GM12878 (cell line): ENCODE results near the gene OGA. TPM values are rescaled to one million over a fixed set of nuclear protein-coding genes. Genes with fewer than 3 reads are reported as not detected.
A peak's percentile ranks its signal among the peaks of the same experiment; 100 is the strongest.

Experiments used
- ATAC-seq: fragments of 200-7000 bp; cut with Tn5 transposase; 3 replicates; pipeline ENCODE4 v1.9.1; 2020; ENCODE audit warnings: mild to moderate bottlenecking, moderate library complexity
- BruUV-seq: library from RNA; stranded (reverse); fragments of 400-500 nt; replicated peaks from 2 replicates; lab custom pipeline; 2021; lab: Mats Ljungman, UMichigan
- CTCF ChIA-PET: fragments of 300-600 bp; sonication (Branson Sonifier 250); formaldehyde crosslinking; extraction: SDS; loops from one replicate; lab custom pipeline; 2021; ENCODE audit warnings: inconsistent platforms; lab: Yijun Ruan, JAX
- POLR2A ChIA-PET: fragments of 350-600 bp; formaldehyde crosslinking; extraction: SDS; loops from one replicate; lab custom pipeline; 2021; ENCODE audit warnings: inconsistent platforms; lab: Charles Lee
- RAD21 ChIA-PET: fragments of 300-600 bp; sonication (Branson Sonifier 250); formaldehyde crosslinking; loops from one replicate; lab custom pipeline; 2023; ENCODE audit warnings: antibody characterized with exemption; ENCODE audit not compliant: unreplicated experiment; lab: Charles Lee
- SMC1A ChIA-PET: fragments of 300-600 bp; sonication (Branson Sonifier 250); formaldehyde crosslinking; loops from one replicate; lab custom pipeline; 2023; ENCODE audit not compliant: unreplicated experiment, uncharacterized antibody; lab: Charles Lee
- DNase-seq: peaks from one replicate; pipeline ENCODE4 v3.0.0-alpha.2; 2011; ENCODE audit warnings: low read depth, low spot score
- FAIRE-seq: peaks from 3 replicates; lab custom pipeline; 2011; peaks lifted over from hg19 to GRCh38; lab: Jason Lieb, UNC
- H2AFZ ChIP-seq: 2 replicates; pipeline ENCODE4 v1.6.0; 2011; ENCODE audit warnings: low read depth, low read length, control low read depth; ENCODE audit not compliant: control insufficient read depth
- H3K27ac ChIP-seq: 2 replicates; pipeline ENCODE4 v1.5.1; 2011; ENCODE audit warnings: control low read depth; ENCODE audit not compliant: control insufficient read depth, insufficient read depth
- H3K27me3 ChIP-seq, 2 experiments: replicated peaks in 1 of 2; 2 replicates each; pipeline versions ENCODE4 v1.6.0 to v1.6.1; 2011; ENCODE audit warnings: low read length in 1 of 2; ENCODE audit not compliant: control insufficient read depth in 2 of 2, insufficient read depth in 2 of 2
- H3K36me3 ChIP-seq, 2 experiments: 2 replicates each; pipeline ENCODE4 v1.5.1; 2011; ENCODE audit warnings: low read length in 1 of 2; ENCODE audit not compliant: control insufficient read depth in 2 of 2, insufficient read depth in 2 of 2
- H3K4me1 ChIP-seq: 2 replicates; pipeline ENCODE4 v1.6.1; 2011; ENCODE audit warnings: mild to moderate bottlenecking, low read length, moderate library complexity, mixed read lengths; ENCODE audit not compliant: control insufficient read depth, insufficient read depth
- H3K4me2 ChIP-seq: 2 replicates; pipeline ENCODE4 v1.6.0; 2011; ENCODE audit warnings: control low read depth; ENCODE audit not compliant: control insufficient read depth, insufficient read depth
- H3K4me3 ChIP-seq: fragments of 200-600 bp; sonication (generic); 2 replicates; pipeline ENCODE4 v1.5.1; 2016
- H3K79me2 ChIP-seq: 2 replicates; pipeline ENCODE4 v1.6.0; 2011; ENCODE audit warnings: low read length; ENCODE audit not compliant: control insufficient read depth, insufficient read depth
- H3K9ac ChIP-seq: 2 replicates; pipeline ENCODE4 v1.8.0; 2011; ENCODE audit warnings: low read length, control low read depth, mixed read lengths; ENCODE audit not compliant: control insufficient read depth, insufficient read depth
- H3K9me3 ChIP-seq: replicated peaks from 3 replicates; pipeline ENCODE4 v1.5.1; 2011; ENCODE audit warnings: mild to moderate bottlenecking, low read length; ENCODE audit not compliant: control insufficient read depth, insufficient read depth
- H4K20me1 ChIP-seq: 2 replicates; pipeline ENCODE4 v1.6.0; 2011; ENCODE audit not compliant: control insufficient read depth, insufficient read depth
- BMI1 ChIP-seq: fragments of 450-650 bp; IDR thresholded peaks from 2 replicates; pipeline ENCODE4 v1.6.1; 2016; ENCODE audit warnings: mild to moderate bottlenecking, moderate library complexity, borderline replicate concordance
- CEBPZ ChIP-seq: fragments of 150-350 bp; IDR thresholded peaks from 2 replicates; pipeline ENCODE4 v1.6.1; 2016; ENCODE audit warnings: low read depth, low read length
- IRF5 ChIP-seq: fragments of 450-650 bp; IDR thresholded peaks from 2 replicates; pipeline ENCODE4 v1.6.1; 2017; ENCODE audit warnings: borderline replicate concordance
- LARP7 ChIP-seq: fragments of 450-650 bp; IDR thresholded peaks from 2 replicates; pipeline ENCODE4 v1.6.1; 2017; ENCODE audit warnings: mild to moderate bottlenecking
- MEF2A ChIP-seq: IDR thresholded peaks from 2 replicates; pipeline ENCODE4 v1.6.1; 2011; ENCODE audit warnings: low read depth, mild to moderate bottlenecking, low read length, moderate library complexity; ENCODE audit not compliant: insufficient read depth
- MEF2B ChIP-seq: fragments of 450-650 bp; IDR thresholded peaks from 2 replicates; pipeline ENCODE4 v1.6.1; 2018; ENCODE audit warnings: mild to moderate bottlenecking, moderate library complexity; ENCODE audit not compliant: partially characterized antibody, poor library complexity, severe bottlenecking
- MTA2 ChIP-seq: fragments of 450-650 bp; IDR thresholded peaks from 2 replicates; pipeline ENCODE4 v1.6.1; 2016; ENCODE audit warnings: low read depth, mild to moderate bottlenecking, moderate library complexity
- POU2F2 ChIP-seq: IDR thresholded peaks from 3 replicates; pipeline ENCODE4 v1.6.1; 2011; ENCODE audit warnings: low read depth, mild to moderate bottlenecking, low read length, borderline replicate concordance
- SIX5 ChIP-seq: IDR thresholded peaks from 2 replicates; pipeline ENCODE4 v1.6.1; 2011; ENCODE audit warnings: mild to moderate bottlenecking, low read depth, low read length, moderate library complexity; ENCODE audit not compliant: severe bottlenecking
- SMAD5 ChIP-seq: IDR thresholded peaks from 2 replicates; pipeline ENCODE4 v1.6.1; 2016; ENCODE audit warnings: antibody characterized with exemption, low read depth
- SP1 ChIP-seq: IDR thresholded peaks from one replicate; pipeline ENCODE4 v1.6.1; 2011; ENCODE audit warnings: low read depth, low read length
- SPI1 ChIP-seq: IDR thresholded peaks from 2 replicates; pipeline ENCODE4 v1.6.1; 2011; ENCODE audit warnings: low read depth, mild to moderate bottlenecking, low read length, moderate library complexity, borderline replicate concordance; ENCODE audit not compliant: insufficient read depth
- TBL1XR1 ChIP-seq: IDR thresholded peaks from 2 replicates; pipeline ENCODE4 v1.6.1; 2012; ENCODE audit warnings: low read depth, low read length, improper control_type of control experiment
- whole genome bisulfite sequencing: methylation state at CpG from one replicate; pipeline ENCODE4 v1.1.6; 2016; ENCODE audit warnings: low lambda C conversion rate; ENCODE audit not compliant: insufficient replicate concordance, insufficient coverage; ENCODE audit errors: missing lambda C conversion rate; 5-methylcytosine and 5-hydroxymethylcytosine counted together
- in situ Hi-C: fragments of 300-500 bp; cut with MboI; formaldehyde crosslinking; loops from 9 replicates; pipeline ENCODE4 v1.14.3; 2018; ENCODE audit warnings: mixed read lengths
- intact Hi-C: fragments of 100-400 bp; cut with micrococcal nuclease; formaldehyde crosslinking; loops from one replicate; pipeline ENCODE4 v1.14.2; 2022; ENCODE audit not compliant: unreplicated experiment
- polyA plus RNA-seq, 11 experiments: library from polyadenylated mRNA; depleted of rRNA in 4 of 11; unstranded in 6 of 11; stranded (reverse) in 5 of 11; fragments of >200 nt; fragmentation: Nextera tagmentation in 4 of 11; fragmentation: Illumina TruSeq in 1 of 11; extraction: Ambion mirVana in 4 of 11; extraction: Trizol in 1 of 11; gene quantifications; 1 replicate in 1 of 11; 2 replicates in 10 of 11; pipeline versions ENCODE4 v1.2.1 to v1.2.3, GENCODE V29; 2011 to 2016; ENCODE audit warnings: inconsistent platforms in 2 of 11, missing spikeins in 2 of 11, low read depth in 1 of 11
- total RNA-seq, 4 experiments: library from RNA; depleted of rRNA in 3 of 4; stranded (reverse); fragments of >200 nt in 3 of 4; fragmentation: Illumina TruSeq in 1 of 4; extraction: Trizol in 1 of 4; gene quantifications; 2 replicates each; pipeline versions ENCODE4 v1.2.1 to v1.2.3, GENCODE V29; 2013 to 2021

OGA gene
- total and polyA plus RNA-seq, 10 of the 15 experiments (the other 5 are each of a cell fraction or from before 2014, with no cell fraction given) = 23.0 to 145 (median 85.2) TPM

GRCh38 chr10:101859530-101859929 is 41.3 kb upstream of the OGA start:
- H3K9ac ChIP-seq = peak overlapping the region; percentile 10; the same call in 1 of the 2 replicates
- peak overlapping the region; percentile 83 for H3K27ac ChIP-seq
- H3K36me3 ChIP-seq = no peaks in the 10 kb centered on the region
- H3K4me3 ChIP-seq = peak overlapping the region; percentile 21; the same call in 1 of the 2 replicates
- TF ChIP-seq CEBPZ = no peak
- TF ChIP-seq SMAD5 = no peak
- peak; percentile 77; the same call in 1 of the 2 replicates for TF ChIP-seq MEF2A
- TF ChIP-seq SP1 = no peak
- peak; percentile 13; the same call in 1 of the 2 replicates for TF ChIP-seq TBL1XR1
- no peak for TF ChIP-seq BMI1
- peak; percentile 61 for TF ChIP-seq MEF2B
- TF ChIP-seq POU2F2 = peak; percentile 74; the same call in 1 of the 3 replicates
- TF ChIP-seq SIX5 = no peak
- TF ChIP-seq MTA2 = no peak
- no peak for TF ChIP-seq SPI1
- TF ChIP-seq IRF5 = no peak
- no peak for TF ChIP-seq LARP7
- no peaks in the 10 kb centered on the region for H4K20me1 ChIP-seq
- intact Hi-C loops (no loop called here), in situ Hi-C loops (no loop called here)
- DNase-seq (no peak), FAIRE-seq (peak; percentile 13), ATAC-seq (peak; percentile 52)
- H3K9me3 ChIP-seq = peaks cover 8% of the 10 kb centered on the region
- no peak overlapping the region for H2AFZ ChIP-seq
- BruUV-seq = no TSS peak
- H3K79me2 ChIP-seq = no peaks in the 10 kb centered on the region
- H3K4me2 ChIP-seq = peak overlapping the region; percentile 88
- POLR2A ChIA-PET = interaction anchor here (0.5 to 1.9 kb wide), 6 partner anchors 10 to 211 kb away, joined by 3 to 7 read pairs (median 4); no protein-coding TSS in a partner anchor
- SMC1A ChIA-PET = interaction anchor here (0.7 to 7.9 kb wide), 15 partner anchors 9 to 193 kb away, joined by 3 to 62 read pairs (median 8); partner anchors contain the start of gene KCNIP2
- CTCF ChIA-PET = interaction anchor here (0.6 to 14.0 kb wide), 8 partner anchors 9 to 256 kb away, joined by 3 to 143 read pairs (median 8); partner anchors contain the start of gene KCNIP2
- no peaks in the 10 kb centered on the region for H3K27me3 ChIP-seq
- H3K4me1 ChIP-seq = peaks cover 32% of the 10 kb centered on the region
- 27% methylated on average over 2 of the region's 2 CpGs for WGBS
- RAD21 ChIA-PET = interaction anchor here (1.0 to 3.3 kb wide), 6 partner anchors 19 to 213 kb away, joined by 3 to 31 read pairs (median 14); no protein-coding TSS in a partner anchor
